Calu3 (cell line): ENCODE results near the gene MKNK1. TPM values are rescaled to one million over a fixed set of nuclear protein-coding genes. Genes with fewer than 3 reads are reported as not detected.

Source experiments
- BruUV-seq: library from RNA; stranded (reverse); fragments of 400-500 nt; replicated peaks from 2 replicates; lab custom pipeline; 2021; lab: Mats Ljungman, UMichigan
- CTCF ChIA-PET: fragments of 300-600 bp; sonication (Branson Sonifier 250); formaldehyde crosslinking; loops from one replicate; lab custom pipeline; 2022; ENCODE audit warnings: antibody characterized with exemption; lab: Charles Lee
- DNase-seq: peaks from one replicate; pipeline ENCODE4 v3.0.0; 2022
- H3K27ac Mint-ChIP-seq: one replicate; pipeline ENCODE4 v1.8.0; 2022; ENCODE audit warnings: mixed read lengths; ENCODE audit not compliant: unreplicated experiment
- H3K27me3 Mint-ChIP-seq: one replicate; pipeline ENCODE4 v1.8.0; 2022; ENCODE audit warnings: mixed read lengths; ENCODE audit not compliant: unreplicated experiment
- H3K36me3 Mint-ChIP-seq: one replicate; pipeline ENCODE4 v1.8.0; 2022; ENCODE audit warnings: mild to moderate bottlenecking, moderate library complexity, mixed read lengths; ENCODE audit not compliant: insufficient read depth, unreplicated experiment
- H3K4me1 Mint-ChIP-seq: one replicate; pipeline ENCODE4 v1.8.0; 2022; ENCODE audit warnings: mild to moderate bottlenecking, low read depth, mixed read lengths; ENCODE audit not compliant: unreplicated experiment
- H3K4me3 Mint-ChIP-seq: one replicate; pipeline ENCODE4 v1.8.0; 2022; ENCODE audit warnings: mild to moderate bottlenecking, low read depth, moderate library complexity, mixed read lengths; ENCODE audit not compliant: unreplicated experiment
- H3K9me3 Mint-ChIP-seq: one replicate; pipeline ENCODE4 v1.8.0; 2022; ENCODE audit warnings: low read depth, mixed read lengths; ENCODE audit not compliant: unreplicated experiment
- intact Hi-C: fragments of 100-400 bp; cut with micrococcal nuclease; formaldehyde crosslinking; loops from one replicate; pipeline ENCODE4 v1.10.0; 2022; ENCODE audit not compliant: unreplicated experiment
- total RNA-seq: library from RNA; stranded (reverse); gene quantifications from 2 replicates; pipeline ENCODE4 v1.2.3, GENCODE V29; 2022
- TF ChIP-seq, protein P1 (sequence below): fragments of 200-600 bp; IDR thresholded peaks from one replicate; pipeline ENCODE4 v1.8.0; 2022; ENCODE audit warnings: antibody characterized with exemption; ENCODE audit not compliant: unreplicated experiment

The MKNK1 gene
- total RNA-seq, 1 experiment from 2014 or later: 29.6 TPM

DNA sequence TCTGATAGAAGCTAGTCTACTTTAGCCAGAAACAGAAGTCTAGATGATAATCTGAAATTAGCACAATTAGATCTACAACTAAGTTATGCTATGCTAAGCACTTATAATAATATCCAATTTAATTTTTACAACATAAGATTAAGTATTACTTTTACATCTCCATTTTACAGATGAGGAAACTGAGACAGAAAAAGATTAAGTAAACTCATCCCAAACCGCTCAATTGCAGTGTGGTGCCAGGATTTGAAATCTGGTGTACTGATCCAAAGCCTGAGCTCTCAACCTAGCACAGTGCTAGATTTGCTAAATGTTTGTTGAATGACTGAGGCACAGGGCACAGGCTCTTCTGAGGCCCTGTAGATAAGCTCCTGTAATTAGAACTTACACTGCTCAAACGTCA is 66.4 kb downstream of the MKNK1 start:
- peaks cover 71% of the 10 kb centered on the region for H3K27me3 Mint-ChIP-seq
- CTCF ChIA-PET: interaction anchor here (0.6 to 0.9 kb wide), 4 partner anchors 8 to 1091 kb away, joined by 3 to 10 read pairs (median 3); no protein-coding TSS in a partner anchor
- H3K4me1 Mint-ChIP-seq: no peaks in the 10 kb centered on the region
- DNase-seq: no peak
- H3K27ac Mint-ChIP-seq: no peak overlapping the region
- H3K36me3 Mint-ChIP-seq: peaks cover 5% of the 10 kb centered on the region
- no TSS peak for BruUV-seq
- TF ChIP-seq, protein P1, sequence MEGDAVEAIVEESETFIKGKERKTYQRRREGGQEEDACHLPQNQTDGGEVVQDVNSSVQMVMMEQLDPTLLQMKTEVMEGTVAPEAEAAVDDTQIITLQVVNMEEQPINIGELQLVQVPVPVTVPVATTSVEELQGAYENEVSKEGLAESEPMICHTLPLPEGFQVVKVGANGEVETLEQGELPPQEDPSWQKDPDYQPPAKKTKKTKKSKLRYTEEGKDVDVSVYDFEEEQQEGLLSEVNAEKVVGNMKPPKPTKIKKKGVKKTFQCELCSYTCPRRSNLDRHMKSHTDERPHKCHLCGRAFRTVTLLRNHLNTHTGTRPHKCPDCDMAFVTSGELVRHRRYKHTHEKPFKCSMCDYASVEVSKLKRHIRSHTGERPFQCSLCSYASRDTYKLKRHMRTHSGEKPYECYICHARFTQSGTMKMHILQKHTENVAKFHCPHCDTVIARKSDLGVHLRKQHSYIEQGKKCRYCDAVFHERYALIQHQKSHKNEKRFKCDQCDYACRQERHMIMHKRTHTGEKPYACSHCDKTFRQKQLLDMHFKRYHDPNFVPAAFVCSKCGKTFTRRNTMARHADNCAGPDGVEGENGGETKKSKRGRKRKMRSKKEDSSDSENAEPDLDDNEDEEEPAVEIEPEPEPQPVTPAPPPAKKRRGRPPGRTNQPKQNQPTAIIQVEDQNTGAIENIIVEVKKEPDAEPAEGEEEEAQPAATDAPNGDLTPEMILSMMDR: no peak
- no peak overlapping the region for H3K4me3 Mint-ChIP-seq
- H3K9me3 Mint-ChIP-seq: no peaks in the 10 kb centered on the region
- intact Hi-C loops: no loop called here

DNA sequence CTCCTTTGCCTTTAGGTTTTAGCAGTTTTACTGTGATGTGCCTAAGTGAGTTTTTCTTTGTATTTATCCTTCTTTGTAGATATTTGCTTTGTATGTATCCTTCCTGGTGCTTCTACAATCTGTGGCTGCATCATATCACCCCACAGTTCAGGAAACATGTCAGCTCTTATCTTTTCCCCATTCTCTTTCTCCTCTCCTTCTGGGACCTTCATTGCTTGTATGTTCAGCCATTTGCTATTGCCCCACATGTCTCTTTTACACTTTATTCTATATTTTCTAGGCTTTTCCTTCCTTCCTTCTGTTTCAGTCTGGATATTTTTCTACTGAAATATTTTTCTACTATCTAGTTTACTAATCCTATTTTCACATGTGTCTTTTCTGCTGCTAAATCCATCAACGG is 67.5 kb downstream of the MKNK1 start:
- Mint-ChIP-seq H3K27ac (no peak overlapping the region), H3K4me3 (no peak overlapping the region), H3K27me3 (peaks cover 67% of the 10 kb centered on the region), H3K4me1 (peaks cover 2% of the 10 kb centered on the region), H3K9me3 (no peaks in the 10 kb centered on the region), H3K36me3 (peaks cover 5% of the 10 kb centered on the region)
- TF ChIP-seq, protein P1: no peak
- intact Hi-C loops: no loop called here
- DNase-seq: no peak
- no TSS peak for BruUV-seq
- CTCF ChIA-PET: interaction anchor here (0.7 kb wide), 1 partner anchor 131 kb away, joined by 5 read pairs; no protein-coding TSS in a partner anchor

DNA sequence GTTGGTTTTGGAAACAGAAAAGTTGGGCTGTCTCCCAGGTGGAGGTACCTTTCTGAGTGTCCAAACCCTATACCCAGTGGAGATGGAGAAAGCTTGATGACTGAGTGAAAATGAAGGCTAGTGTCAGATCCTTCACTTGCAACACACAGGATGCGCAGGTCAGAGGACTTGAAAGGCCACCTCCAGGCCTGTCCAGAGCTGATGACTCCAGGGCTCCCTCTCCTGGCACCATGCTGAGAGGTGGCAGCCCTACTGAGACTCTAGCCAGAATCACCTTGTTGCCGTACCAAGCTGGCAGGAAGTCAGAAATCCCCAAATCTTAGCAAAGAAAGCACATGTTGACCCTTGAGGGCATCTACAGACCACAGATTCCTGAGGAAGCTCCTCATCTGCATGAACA is 69.0 kb downstream of the MKNK1 start:
- H3K36me3 Mint-ChIP-seq: peaks cover 10% of the 10 kb centered on the region
- H3K27ac Mint-ChIP-seq: no peak overlapping the region
- peak; percentile 72 for DNase-seq
- peaks cover 63% of the 10 kb centered on the region for H3K27me3 Mint-ChIP-seq
- H3K4me1 Mint-ChIP-seq: peaks cover 15% of the 10 kb centered on the region
- BruUV-seq: no TSS peak
- H3K9me3 Mint-ChIP-seq: no peaks in the 10 kb centered on the region
- no peak overlapping the region for H3K4me3 Mint-ChIP-seq
- intact Hi-C loops: no loop called here
- CTCF ChIA-PET: interaction anchor here (0.6 to 1.5 kb wide), 8 partner anchors 13 to 359 kb away, joined by 3 to 6 read pairs (median 4); no protein-coding TSS in a partner anchor
- TF ChIP-seq, protein P1: peak; percentile 71

DNA sequence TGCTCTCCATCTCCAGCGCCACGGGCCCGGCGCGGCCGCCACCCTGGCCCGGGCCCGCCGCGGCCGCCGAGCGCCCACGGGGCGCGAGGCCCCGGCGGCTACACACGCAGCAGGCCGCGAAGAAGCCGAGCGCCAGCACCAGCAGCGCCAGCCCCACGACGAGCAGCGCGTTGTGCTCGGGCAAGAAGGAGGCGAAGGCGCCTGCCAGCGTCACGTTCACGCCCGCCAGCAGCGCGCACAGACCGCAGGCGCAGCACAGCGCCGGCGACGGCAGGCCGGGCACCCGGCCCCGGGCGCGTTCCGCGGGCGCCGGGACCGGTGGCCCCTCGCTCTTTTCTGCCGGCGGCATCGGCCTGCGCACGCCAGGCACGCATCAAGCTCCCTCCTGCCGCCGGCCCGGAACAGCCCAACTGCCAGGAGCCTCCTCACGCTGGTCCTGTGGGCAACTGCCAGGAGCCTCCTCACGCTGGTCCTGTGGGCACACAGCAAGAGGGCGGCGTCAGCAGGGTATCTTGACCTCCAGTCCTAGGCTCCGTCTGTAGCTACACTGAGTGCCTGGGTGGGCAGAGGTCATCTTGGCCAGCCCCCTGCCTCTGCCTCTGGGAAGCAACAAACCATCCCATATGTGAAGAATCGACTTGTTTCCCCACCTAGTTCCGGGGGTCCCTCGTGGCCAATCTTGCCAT is 70.7 kb downstream of the MKNK1 start:
- BruUV-seq: no TSS peak
- peak; percentile 22 for DNase-seq
- TF ChIP-seq, protein P1: no peak
- Mint-ChIP-seq H3K27ac (no peak overlapping the region), H3K4me1 (peaks cover 27% of the 10 kb centered on the region), H3K4me3 (peak overlapping the region; percentile 58), H3K36me3 (peaks cover 10% of the 10 kb centered on the region), H3K27me3 (peaks cover 71% of the 10 kb centered on the region), H3K9me3 (no peaks in the 10 kb centered on the region)
- CTCF ChIA-PET: interaction anchor here (0.7 to 1.9 kb wide), 7 partner anchors 9 to 192 kb away, joined by 3 to 9 read pairs (median 4); partner anchors contain the start of gene MKNK1
- intact Hi-C loops: loop anchor here (5.0 kb wide), 1 partner anchor 194 kb away; no protein-coding TSS in a partner anchor
